Subcutaneous adipose tissue (tissue), 4 donors: ENCODE results near the gene ITGB1. TPM values are rescaled to one million over a fixed set of nuclear protein-coding genes. Genes with fewer than 3 reads are reported as not detected.

Experiments used
- total RNA-seq, 4 donors: library from RNA; depleted of rRNA; stranded (reverse); fragments of >200 nt; gene quantifications; one replicate each; pipeline ENCODE4 v1.1.0, GENCODE V29; 2016
- TF ChIP-seq, protein P1 (sequence below): fragments of 450-650 bp; IDR thresholded peaks from one replicate; pipeline ENCODE4 v1.5.1; 2016; ENCODE audit warnings: low read depth, mild to moderate bottlenecking, control low read depth, antibody characterized with exemption, moderate library complexity

Gene ITGB1
- total RNA-seq, 4 donors from 2014 or later: 794 to 1,994 (median 1,022) TPM

DNA sequence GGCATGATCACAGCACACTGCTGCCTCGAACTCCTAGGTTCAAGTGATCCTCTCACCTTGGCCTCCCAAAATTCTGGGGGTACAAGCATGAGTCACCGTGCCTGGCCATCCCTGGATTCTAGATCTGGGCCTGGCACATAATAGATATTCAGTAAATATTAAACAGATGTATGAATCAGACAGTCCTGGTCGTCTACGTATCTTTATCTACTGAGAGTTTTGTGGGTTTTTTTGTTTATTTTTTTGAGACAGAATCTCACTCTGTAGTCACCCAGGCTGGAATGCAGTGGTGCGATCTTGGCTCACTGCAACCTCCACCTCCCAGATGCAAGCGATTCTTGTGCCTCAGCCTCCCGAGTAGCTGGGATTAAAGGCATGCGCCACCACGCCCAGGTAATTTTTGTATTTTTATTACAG, 24.3 kb upstream of the ITGB1 start:
- TF ChIP-seq, protein P1, sequence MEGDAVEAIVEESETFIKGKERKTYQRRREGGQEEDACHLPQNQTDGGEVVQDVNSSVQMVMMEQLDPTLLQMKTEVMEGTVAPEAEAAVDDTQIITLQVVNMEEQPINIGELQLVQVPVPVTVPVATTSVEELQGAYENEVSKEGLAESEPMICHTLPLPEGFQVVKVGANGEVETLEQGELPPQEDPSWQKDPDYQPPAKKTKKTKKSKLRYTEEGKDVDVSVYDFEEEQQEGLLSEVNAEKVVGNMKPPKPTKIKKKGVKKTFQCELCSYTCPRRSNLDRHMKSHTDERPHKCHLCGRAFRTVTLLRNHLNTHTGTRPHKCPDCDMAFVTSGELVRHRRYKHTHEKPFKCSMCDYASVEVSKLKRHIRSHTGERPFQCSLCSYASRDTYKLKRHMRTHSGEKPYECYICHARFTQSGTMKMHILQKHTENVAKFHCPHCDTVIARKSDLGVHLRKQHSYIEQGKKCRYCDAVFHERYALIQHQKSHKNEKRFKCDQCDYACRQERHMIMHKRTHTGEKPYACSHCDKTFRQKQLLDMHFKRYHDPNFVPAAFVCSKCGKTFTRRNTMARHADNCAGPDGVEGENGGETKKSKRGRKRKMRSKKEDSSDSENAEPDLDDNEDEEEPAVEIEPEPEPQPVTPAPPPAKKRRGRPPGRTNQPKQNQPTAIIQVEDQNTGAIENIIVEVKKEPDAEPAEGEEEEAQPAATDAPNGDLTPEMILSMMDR: no peak

DNA sequence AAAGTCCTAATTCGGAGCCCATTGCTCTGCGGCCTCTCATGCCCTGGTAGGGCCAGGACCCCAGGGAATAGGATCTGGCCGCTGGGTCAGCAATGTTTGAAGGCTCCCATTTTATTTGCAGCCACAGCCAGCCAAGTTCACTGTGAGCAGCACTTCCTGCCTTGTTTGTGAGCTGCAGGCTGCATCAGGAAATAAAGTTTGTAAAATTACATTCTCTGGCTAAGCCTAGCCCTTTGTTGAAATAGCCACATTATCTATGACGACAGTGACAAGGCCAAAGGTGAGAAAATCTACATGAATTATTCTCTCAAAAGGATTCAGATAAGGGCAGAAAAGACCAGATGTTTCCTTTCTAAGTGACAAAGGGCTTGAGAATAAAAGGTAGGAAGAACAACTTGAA, 23.7 kb upstream of the ITGB1 start:
- TF ChIP-seq, protein P1: no peak

DNA sequence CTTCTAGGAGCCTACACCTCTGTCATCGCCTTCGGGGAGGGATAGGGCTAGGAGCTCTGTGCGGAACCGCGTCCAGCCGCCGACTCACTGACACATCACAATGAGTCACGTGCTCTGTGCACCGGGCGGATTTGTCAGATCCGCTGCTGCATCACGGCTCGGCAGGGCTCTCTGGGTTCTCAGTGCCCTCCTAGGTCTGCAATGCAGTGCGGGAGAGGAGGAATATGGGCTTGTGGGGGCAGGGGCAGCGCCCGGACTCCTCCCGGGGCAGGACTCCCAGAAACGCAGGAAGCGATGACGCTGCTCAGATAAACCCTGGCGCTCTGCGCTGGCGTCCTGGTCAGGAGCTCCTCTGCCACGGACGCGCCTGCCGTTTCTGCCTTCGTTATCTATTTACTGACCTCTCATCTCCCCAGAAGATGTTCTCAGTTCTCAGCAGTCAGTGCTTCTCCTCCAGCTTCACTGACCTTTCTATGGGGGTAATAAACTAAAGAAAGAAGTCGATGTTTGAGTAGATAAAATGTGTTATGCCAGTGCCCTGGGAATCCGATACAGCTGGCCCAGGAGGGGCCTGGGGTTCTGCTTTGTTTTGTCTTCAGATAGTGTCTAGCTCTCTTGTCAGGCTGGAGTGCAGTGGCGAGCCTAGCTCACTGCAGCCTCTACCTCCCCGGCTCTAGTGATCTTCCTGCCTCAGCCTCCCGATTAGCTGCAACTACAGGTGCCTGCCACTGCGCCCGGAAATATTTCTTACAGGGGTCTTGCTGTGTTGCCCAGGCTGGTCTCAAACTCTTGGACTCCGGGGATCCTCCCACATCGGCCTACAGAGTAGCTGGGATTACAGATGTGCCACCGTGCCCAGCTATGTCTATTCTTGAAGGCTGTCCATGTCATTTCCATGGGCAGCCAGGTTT, 22.8 kb upstream of the ITGB1 start:
- TF ChIP-seq, protein P1: no peak

DNA sequence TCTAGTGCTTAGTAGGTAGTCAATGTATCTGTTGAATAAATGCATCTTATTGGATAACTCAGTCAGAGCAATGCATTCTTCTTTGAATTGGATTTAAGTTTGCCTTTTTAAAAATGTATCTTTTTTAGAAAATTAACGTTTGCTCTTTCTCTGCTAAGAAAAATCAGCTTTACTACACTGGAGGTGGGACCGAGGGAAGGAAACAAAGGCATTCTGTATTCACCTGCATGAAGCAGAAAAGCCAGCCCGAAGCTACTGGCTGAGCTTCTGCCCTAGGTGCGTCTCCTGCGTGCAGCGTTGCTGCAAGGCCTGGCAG, 22.2 kb upstream of the ITGB1 start:
- TF ChIP-seq, protein P1: no peak

DNA sequence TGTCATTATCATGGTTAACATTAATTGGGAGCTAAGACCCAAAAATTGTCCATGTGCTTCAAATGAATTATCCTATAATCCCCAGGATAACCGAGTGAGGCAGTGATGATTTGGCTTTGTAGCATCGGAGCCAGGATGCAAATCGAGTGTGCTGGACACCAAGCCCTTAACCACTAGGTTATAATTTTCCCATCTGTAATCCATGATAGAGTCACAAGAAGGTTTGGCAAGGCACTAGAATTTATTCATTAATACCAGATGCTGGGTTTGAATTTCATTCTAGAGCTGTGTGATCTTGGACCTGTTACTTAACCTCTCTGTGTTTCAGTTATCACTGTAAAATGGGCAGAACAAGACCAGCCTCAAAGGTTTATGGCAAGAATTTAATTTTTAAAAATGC, 21.0 kb upstream of the ITGB1 start:
- TF ChIP-seq, protein P1: no peak

DNA sequence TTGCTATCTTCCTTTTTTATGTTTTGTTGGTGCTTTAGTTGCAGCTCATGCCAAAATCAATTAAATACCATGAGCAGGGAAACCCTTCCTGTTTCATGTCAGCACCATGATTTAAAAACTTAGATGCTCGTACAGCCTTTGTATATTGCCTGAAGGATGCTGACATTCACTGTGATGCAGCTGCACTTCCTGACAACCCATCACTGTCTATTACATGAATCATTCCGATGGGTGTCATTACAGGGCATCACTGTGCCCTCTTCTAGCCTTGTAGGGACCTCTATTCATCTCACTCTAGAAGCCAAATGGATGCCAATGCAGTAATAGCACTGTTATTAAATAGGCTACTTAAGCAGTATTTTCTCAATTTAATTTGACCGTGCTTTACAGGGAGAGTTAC, 18.3 kb upstream of the ITGB1 start:
- TF ChIP-seq, protein P1: no peak

DNA sequence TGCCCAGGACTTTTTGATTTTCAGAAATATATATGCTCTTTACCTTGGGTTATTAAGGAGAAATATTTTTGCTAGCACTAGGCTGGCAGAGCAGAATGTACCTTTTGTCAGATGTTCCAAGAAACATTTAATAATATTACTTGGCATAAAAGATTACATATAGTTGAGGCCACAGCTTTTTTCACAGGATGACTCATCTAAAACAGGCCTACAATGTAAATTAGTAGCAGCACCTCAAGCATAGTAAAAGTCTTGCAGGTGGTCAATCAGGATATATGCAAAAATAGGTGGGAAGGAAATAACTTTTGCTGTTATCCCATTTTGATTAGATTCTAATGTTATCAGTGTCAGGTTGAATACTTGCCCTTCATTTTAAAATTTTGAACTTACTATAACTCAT, 14.9 kb upstream of the ITGB1 start:
- TF ChIP-seq, protein P1: no peak
